ENCODE results near the gene ALG8.

The ALG8 gene

DNA sequence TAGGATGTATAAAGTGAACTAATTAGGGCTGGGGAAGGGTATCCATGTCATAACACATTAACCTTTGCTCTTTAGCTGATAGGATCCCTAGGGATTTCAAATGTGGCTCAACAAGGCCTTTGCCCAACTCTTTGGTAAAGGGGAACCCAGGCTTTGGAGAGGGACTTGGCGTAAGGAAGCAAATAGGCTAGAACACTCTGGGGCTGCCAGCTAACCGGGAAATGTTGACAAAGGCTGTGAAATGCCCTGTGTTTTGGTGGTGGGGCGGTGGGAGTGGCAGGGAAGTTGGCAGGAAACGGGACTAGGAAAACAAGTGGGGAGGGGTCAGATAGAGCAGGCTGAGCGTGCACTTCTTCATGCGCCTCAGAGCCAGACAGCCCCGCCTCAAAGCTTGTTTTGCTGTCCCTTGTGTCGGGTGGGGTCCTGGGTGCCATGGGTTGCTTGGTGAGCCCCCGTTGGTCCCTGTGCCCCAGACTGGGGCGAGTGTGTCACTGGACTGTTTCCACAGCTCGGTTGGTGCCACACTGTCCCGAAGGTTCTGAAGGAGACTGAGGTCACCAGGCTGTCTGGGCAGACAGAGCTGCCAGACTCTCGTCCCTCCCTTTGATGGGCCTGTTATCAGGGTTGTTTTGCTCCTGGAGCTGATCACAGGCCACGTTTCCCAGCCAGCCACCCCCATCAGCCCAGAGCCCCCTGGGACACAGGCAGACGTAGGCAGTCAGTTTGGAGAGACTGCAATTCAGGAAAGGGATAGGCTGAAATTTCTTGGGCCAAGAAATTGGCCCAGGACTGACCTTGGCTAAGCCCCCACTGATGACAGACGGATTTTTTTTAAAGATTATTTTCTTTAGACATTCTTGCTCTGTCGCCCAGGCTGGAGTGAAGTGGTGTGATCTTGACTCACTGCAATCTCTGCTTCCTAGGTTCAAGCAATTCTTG is 29.4 kb upstream of the ALG8 start:
- Histone ChIP-seq H3K4me3 (IDR thresholded peaks at IDR 0.05; ENCODE audit: insufficient read depth, low read depth, low read length) (no peak overlapping the region), H3K27me3 (ENCODE audit: insufficient read depth, low read depth) (no peaks in the 10 kb centered on the region), H2AFZ (ENCODE audit: low read depth) (no peak overlapping the region), H3K79me2 (ENCODE audit: insufficient read depth, low read depth) (no peaks in the 10 kb centered on the region), H3K4me2 (no peak overlapping the region), H3K36me3 (ENCODE audit: insufficient read depth) (no peaks in the 10 kb centered on the region), H3K9ac (no peak overlapping the region), H3K4me1 (ENCODE audit: low read depth, poor library complexity, severe bottlenecking) (no peaks in the 10 kb centered on the region), H3K27ac (no peak overlapping the region), H4K20me1 (ENCODE audit: insufficient read depth) (no peaks in the 10 kb centered on the region)
- TF ChIP-seq, protein P1, sequence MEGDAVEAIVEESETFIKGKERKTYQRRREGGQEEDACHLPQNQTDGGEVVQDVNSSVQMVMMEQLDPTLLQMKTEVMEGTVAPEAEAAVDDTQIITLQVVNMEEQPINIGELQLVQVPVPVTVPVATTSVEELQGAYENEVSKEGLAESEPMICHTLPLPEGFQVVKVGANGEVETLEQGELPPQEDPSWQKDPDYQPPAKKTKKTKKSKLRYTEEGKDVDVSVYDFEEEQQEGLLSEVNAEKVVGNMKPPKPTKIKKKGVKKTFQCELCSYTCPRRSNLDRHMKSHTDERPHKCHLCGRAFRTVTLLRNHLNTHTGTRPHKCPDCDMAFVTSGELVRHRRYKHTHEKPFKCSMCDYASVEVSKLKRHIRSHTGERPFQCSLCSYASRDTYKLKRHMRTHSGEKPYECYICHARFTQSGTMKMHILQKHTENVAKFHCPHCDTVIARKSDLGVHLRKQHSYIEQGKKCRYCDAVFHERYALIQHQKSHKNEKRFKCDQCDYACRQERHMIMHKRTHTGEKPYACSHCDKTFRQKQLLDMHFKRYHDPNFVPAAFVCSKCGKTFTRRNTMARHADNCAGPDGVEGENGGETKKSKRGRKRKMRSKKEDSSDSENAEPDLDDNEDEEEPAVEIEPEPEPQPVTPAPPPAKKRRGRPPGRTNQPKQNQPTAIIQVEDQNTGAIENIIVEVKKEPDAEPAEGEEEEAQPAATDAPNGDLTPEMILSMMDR (conservative IDR thresholded peaks at IDR 0.05; ENCODE audit: low read depth, low read length): no peak

DNA sequence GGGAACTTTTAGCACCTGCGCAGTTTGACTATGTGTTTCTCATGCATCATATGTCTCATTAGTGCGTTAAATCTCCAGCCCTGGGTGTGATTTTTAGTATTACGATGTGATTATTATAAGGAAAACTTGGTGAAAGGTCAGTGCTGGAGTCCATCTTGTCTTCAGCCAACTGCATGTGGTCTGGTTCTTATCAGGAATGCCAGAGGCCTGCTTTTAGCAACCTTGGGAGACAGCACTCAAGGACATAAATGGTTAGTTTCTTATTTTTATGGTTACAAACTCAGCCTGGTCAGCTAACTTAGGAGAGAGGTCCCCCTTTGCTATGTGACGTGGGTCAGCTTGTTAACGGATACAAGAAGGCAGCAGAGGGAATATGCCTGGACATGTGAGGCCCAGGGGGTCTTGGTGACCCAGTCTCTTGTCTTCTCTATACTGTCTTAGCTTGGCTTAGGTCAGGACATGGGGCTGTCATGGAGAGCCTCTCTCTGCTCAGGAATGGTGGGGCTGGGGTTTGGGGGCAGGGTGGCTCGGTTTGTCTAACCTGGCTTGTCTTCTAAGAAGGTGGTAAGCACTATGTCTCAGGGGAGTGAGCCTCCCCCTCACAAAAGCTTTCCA is 27.5 kb upstream of the ALG8 start:
- no peak overlapping the region for H3K4me3 ChIP-seq (IDR thresholded peaks at IDR 0.05; ENCODE audit: insufficient read depth, low read depth, low read length)
- no peak overlapping the region for H3K4me2 ChIP-seq
- no peaks in the 10 kb centered on the region for H3K36me3 ChIP-seq (ENCODE audit: insufficient read depth)
- H4K20me1 ChIP-seq (ENCODE audit: insufficient read depth): no peaks in the 10 kb centered on the region
- no peak overlapping the region for H3K27ac ChIP-seq
- no peaks in the 10 kb centered on the region for H3K4me1 ChIP-seq (ENCODE audit: low read depth, poor library complexity, severe bottlenecking)
- no peak overlapping the region for H2AFZ ChIP-seq (ENCODE audit: low read depth)
- no peaks in the 10 kb centered on the region for H3K79me2 ChIP-seq (ENCODE audit: insufficient read depth, low read depth)
- no peaks in the 10 kb centered on the region for H3K27me3 ChIP-seq (ENCODE audit: insufficient read depth, low read depth)
- H3K9ac ChIP-seq: no peak overlapping the region
- TF ChIP-seq, protein P1 (conservative IDR thresholded peaks at IDR 0.05; ENCODE audit: low read depth, low read length): no peak

DNA sequence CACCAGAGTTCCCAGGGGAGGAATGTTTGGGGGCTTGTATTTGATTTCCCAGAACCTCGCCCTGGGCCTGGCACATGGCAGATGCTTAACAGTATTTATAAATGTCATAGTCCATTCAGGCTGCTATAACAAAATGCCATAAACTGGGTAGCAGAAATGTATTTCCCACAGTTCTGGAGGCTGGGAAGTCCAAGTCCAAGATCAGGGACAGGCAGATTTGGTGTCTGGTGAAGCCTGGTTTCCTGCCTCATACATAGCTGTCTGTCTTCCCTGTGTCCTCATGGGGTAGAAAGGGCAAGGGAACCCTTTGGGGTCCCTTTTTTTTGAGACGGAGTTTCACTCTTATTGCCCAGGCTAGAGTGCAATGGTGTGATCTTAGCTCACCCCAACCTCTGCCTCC is 25.0 kb upstream of the ALG8 start:
- H3K27me3 ChIP-seq (ENCODE audit: insufficient read depth, low read depth): no peaks in the 10 kb centered on the region
- no peak overlapping the region for H3K4me3 ChIP-seq (IDR thresholded peaks at IDR 0.05; ENCODE audit: insufficient read depth, low read depth, low read length)
- H3K36me3 ChIP-seq (ENCODE audit: insufficient read depth): no peaks in the 10 kb centered on the region
- no peaks in the 10 kb centered on the region for H3K79me2 ChIP-seq (ENCODE audit: insufficient read depth, low read depth)
- no peak overlapping the region for H3K9ac ChIP-seq
- no peak overlapping the region for H3K27ac ChIP-seq
- TF ChIP-seq, protein P1 (conservative IDR thresholded peaks at IDR 0.05; ENCODE audit: low read depth, low read length): no peak
- no peak overlapping the region for H3K4me2 ChIP-seq
- no peaks in the 10 kb centered on the region for H4K20me1 ChIP-seq (ENCODE audit: insufficient read depth)
- H3K4me1 ChIP-seq (ENCODE audit: low read depth, poor library complexity, severe bottlenecking): no peaks in the 10 kb centered on the region
- H2AFZ ChIP-seq (ENCODE audit: low read depth): no peak overlapping the region

DNA sequence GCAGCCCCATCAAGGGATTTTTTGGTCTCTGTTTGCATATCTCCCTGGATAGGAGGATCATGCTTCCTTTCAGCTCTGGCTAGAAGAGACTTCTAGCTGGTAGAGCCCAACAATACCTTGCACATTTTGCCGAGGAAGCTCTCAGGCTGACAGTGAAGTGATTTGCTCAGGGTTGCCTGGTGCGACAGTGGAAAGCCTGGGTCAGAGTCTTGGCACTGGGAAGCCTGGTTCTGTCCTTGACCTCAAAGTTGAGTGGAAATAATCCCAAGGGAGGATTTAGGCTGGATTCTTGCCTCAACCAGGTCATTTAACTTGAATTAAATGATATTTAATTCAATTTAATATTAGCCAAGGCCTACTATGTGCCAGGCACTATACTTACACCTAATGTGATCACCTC is 24.4 kb upstream of the ALG8 start:
- Histone ChIP-seq H3K4me3 (IDR thresholded peaks at IDR 0.05; ENCODE audit: insufficient read depth, low read depth, low read length) (no peak overlapping the region), H3K4me2 (no peak overlapping the region), H3K4me1 (ENCODE audit: low read depth, poor library complexity, severe bottlenecking) (no peaks in the 10 kb centered on the region), H3K79me2 (ENCODE audit: insufficient read depth, low read depth) (no peaks in the 10 kb centered on the region), H2AFZ (ENCODE audit: low read depth) (no peak overlapping the region), H3K36me3 (ENCODE audit: insufficient read depth) (no peaks in the 10 kb centered on the region), H3K9ac (no peak overlapping the region), H3K27ac (no peak overlapping the region), H3K27me3 (ENCODE audit: insufficient read depth, low read depth) (no peaks in the 10 kb centered on the region), H4K20me1 (ENCODE audit: insufficient read depth) (no peaks in the 10 kb centered on the region)
- TF ChIP-seq, protein P1 (conservative IDR thresholded peaks at IDR 0.05; ENCODE audit: low read depth, low read length): no peak

All from KMS-11 (cell line).